Neural cell (in vitro differentiated cells): Measurements from ENCODE around the gene PYGL. TPM values are rescaled to one million over a fixed set of nuclear protein-coding genes. Genes with fewer than 3 reads are reported as not detected.

ENCODE experiments used
- H2AFZ ChIP-seq: fragments of 200-600, 300-800 bp; sonication (generic), shearing (Covaris generic); 2 replicates; pipeline ENCODE4 v1.6.0; 2014; ENCODE audit warnings: low read depth, mild to moderate bottlenecking, antibody characterized with exemption, low read length, moderate library complexity
- H3F3A ChIP-seq: fragments of 200-600 bp; shearing (Covaris generic); 2 replicates; pipeline ENCODE4 v1.6.1; 2016; ENCODE audit warnings: mild to moderate bottlenecking, moderate library complexity, mixed read lengths, antibody characterized with exemption, low read length; ENCODE audit not compliant: insufficient read depth, poor library complexity, severe bottlenecking
- H3K27ac ChIP-seq: fragments of 200-600, 300-800 bp; sonication (generic), shearing (Covaris generic); 2 replicates; pipeline ENCODE4 v1.5.1; 2014; ENCODE audit warnings: mild to moderate bottlenecking, low read length, moderate library complexity
- H3K27me3 ChIP-seq: fragments of 300-800, 200-600 bp; sonication (generic), shearing (Covaris generic); 2 replicates; pipeline ENCODE4 v1.6.0; 2014; ENCODE audit warnings: mild to moderate bottlenecking, low read depth, low read length, moderate library complexity; ENCODE audit not compliant: insufficient read depth
- H3K36me3 ChIP-seq: fragments of 300-800, 200-600 bp; sonication (generic), shearing (Covaris generic); 2 replicates; pipeline ENCODE4 v1.5.1; 2014; ENCODE audit warnings: mild to moderate bottlenecking, antibody characterized with exemption, low read length, moderate library complexity; ENCODE audit not compliant: insufficient read depth
- H3K4me2 ChIP-seq: fragments of 300-800, 200-600 bp; sonication (generic), shearing (Covaris generic); 2 replicates; pipeline ENCODE4 v1.6.0; 2014; ENCODE audit warnings: mild to moderate bottlenecking, low read length
- H3K4me3 ChIP-seq: fragments of 300-800, 200-600 bp; sonication (generic), shearing (Covaris generic); 2 replicates; pipeline ENCODE4 v1.5.1; 2014; ENCODE audit warnings: mild to moderate bottlenecking, low read length, moderate library complexity
- H3K79me2 ChIP-seq: fragments of 200-600 bp; shearing (Covaris generic); replicated peaks from 2 replicates; pipeline ENCODE4 v1.6.0; 2014; ENCODE audit warnings: mild to moderate bottlenecking, low read length, moderate library complexity; ENCODE audit not compliant: insufficient read depth
- H3K9ac ChIP-seq: fragments of 300-800, 200-600 bp; sonication (generic), shearing (Covaris generic); 2 replicates; pipeline ENCODE4 v1.6.1; 2016; ENCODE audit warnings: mild to moderate bottlenecking, low read length, mixed read lengths
- H3K9me2 ChIP-seq: fragments of 200-600 bp; shearing (Covaris generic); 2 replicates; pipeline ENCODE4 v1.6.1; 2016; ENCODE audit warnings: mild to moderate bottlenecking, low read length, mixed read lengths; ENCODE audit not compliant: insufficient read depth
- H3K9me3 ChIP-seq: fragments of 200-600, 300-800 bp; sonication (generic), shearing (Covaris generic); 2 replicates; pipeline ENCODE4 v1.6.1; 2016; ENCODE audit warnings: mild to moderate bottlenecking, mixed run types, low read length, moderate library complexity, mixed read lengths
- H4K20me1 ChIP-seq: fragments of 200-600 bp; shearing (Covaris generic); 2 replicates; pipeline ENCODE4 v1.6.1; 2016; ENCODE audit warnings: mild to moderate bottlenecking, mixed run types; ENCODE audit not compliant: insufficient read depth
- CTCF ChIP-seq: fragments of 450-650 bp; IDR thresholded peaks from 2 replicates; pipeline ENCODE4 v1.5.1; 2014; ENCODE audit warnings: antibody characterized with exemption, mild to moderate bottlenecking, moderate library complexity; ENCODE audit not compliant: poor library complexity, severe bottlenecking
- EP300 ChIP-seq: fragments of 450-650 bp; conservative IDR thresholded peaks from 2 replicates; pipeline ENCODE4 v1.6.1; 2014; ENCODE audit warnings: antibody characterized with exemption, mild to moderate bottlenecking, moderate library complexity; ENCODE audit not compliant: poor library complexity, severe bottlenecking
- EZH2 ChIP-seq: fragments of 200-600, 300-800 bp; shearing (Covaris generic), sonication (generic); IDR thresholded peaks from 2 replicates; pipeline ENCODE4 v1.6.1; 2014; ENCODE audit warnings: antibody characterized with exemption, low read length, borderline replicate concordance, mild to moderate bottlenecking; ENCODE audit not compliant: insufficient read depth, poor library complexity, severe bottlenecking
- MXI1 ChIP-seq: fragments of 450-650 bp; conservative IDR thresholded peaks from 2 replicates; pipeline ENCODE4 v1.6.1; 2014; ENCODE audit warnings: antibody characterized with exemption, mild to moderate bottlenecking; ENCODE audit not compliant: poor library complexity, severe bottlenecking
- POLR2AphosphoS5 ChIP-seq: IDR thresholded peaks from 2 replicates; pipeline ENCODE4 v1.6.1; 2012
- RAD21 ChIP-seq: fragments of 450-650 bp; conservative IDR thresholded peaks from 2 replicates; pipeline ENCODE4 v1.6.1; 2014; ENCODE audit warnings: antibody characterized with exemption, mild to moderate bottlenecking, moderate library complexity
- SMC3 ChIP-seq: fragments of 450-650 bp; conservative IDR thresholded peaks from 2 replicates; pipeline ENCODE4 v1.6.1; 2014; ENCODE audit warnings: antibody characterized with exemption, mild to moderate bottlenecking, moderate library complexity; ENCODE audit not compliant: poor library complexity
- TAF1 ChIP-seq: IDR thresholded peaks from 2 replicates; pipeline ENCODE4 v1.6.1; 2012; ENCODE audit warnings: low read depth
- polyA plus RNA-seq: library from polyadenylated mRNA; depleted of rRNA; stranded (reverse); fragments of >200 nt; gene quantifications from 2 replicates; pipeline ENCODE4 v1.2.3, GENCODE V29; 2014
- TF ChIP-seq, protein P1 (sequence below): IDR thresholded peaks from 2 replicates; pipeline ENCODE4 v1.6.1; 2012; ENCODE audit warnings: borderline replicate concordance

PYGL gene
- polyA plus RNA-seq, 1 donor from 2014 or later = not detected

- H2AFZ ChIP-seq = no peak overlapping the region
- H3K4me3 ChIP-seq = no peak overlapping the region
Measured at GRCh38 chr14:50972734-50973133, 28.5 kb upstream of the PYGL start.

GRCh38 chr14:50970886-50971781, 26.9 kb upstream of the PYGL start:
- Histone ChIP-seq H3K9me3 (no peaks in the 10 kb centered on the region), H3K36me3 (no peaks in the 10 kb centered on the region), H3K4me3 (no peak overlapping the region), H3K27ac (no peak overlapping the region), H3K9me2 (no peaks in the 10 kb centered on the region), H3K27me3 (no peaks in the 10 kb centered on the region), H3K9ac (no peak overlapping the region), H2AFZ (no peak overlapping the region), H4K20me1 (no peaks in the 10 kb centered on the region), H3F3A (no peaks in the 10 kb centered on the region), H3K79me2 (no peaks in the 10 kb centered on the region), H3K4me2 (no peak overlapping the region)
- TF ChIP-seq RAD21 (no peak), MXI1 (no peak), SMC3 (no peak), TAF1 (no peak), CTCF (no peak), EP300 (no peak), EZH2 (no peak), POLR2AphosphoS5 (no peak)
- TF ChIP-seq, protein P1, sequence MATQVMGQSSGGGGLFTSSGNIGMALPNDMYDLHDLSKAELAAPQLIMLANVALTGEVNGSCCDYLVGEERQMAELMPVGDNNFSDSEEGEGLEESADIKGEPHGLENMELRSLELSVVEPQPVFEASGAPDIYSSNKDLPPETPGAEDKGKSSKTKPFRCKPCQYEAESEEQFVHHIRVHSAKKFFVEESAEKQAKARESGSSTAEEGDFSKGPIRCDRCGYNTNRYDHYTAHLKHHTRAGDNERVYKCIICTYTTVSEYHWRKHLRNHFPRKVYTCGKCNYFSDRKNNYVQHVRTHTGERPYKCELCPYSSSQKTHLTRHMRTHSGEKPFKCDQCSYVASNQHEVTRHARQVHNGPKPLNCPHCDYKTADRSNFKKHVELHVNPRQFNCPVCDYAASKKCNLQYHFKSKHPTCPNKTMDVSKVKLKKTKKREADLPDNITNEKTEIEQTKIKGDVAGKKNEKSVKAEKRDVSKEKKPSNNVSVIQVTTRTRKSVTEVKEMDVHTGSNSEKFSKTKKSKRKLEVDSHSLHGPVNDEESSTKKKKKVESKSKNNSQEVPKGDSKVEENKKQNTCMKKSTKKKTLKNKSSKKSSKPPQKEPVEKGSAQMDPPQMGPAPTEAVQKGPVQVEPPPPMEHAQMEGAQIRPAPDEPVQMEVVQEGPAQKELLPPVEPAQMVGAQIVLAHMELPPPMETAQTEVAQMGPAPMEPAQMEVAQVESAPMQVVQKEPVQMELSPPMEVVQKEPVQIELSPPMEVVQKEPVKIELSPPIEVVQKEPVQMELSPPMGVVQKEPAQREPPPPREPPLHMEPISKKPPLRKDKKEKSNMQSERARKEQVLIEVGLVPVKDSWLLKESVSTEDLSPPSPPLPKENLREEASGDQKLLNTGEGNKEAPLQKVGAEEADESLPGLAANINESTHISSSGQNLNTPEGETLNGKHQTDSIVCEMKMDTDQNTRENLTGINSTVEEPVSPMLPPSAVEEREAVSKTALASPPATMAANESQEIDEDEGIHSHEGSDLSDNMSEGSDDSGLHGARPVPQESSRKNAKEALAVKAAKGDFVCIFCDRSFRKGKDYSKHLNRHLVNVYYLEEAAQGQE = no peak

More at GRCh38 chr14:50972734-50973133, 28.5 kb upstream of the PYGL start:
- Histone ChIP-seq H3K79me2 (no peaks in the 10 kb centered on the region), H3F3A (no peaks in the 10 kb centered on the region), H3K4me2 (no peak overlapping the region), H3K9me3 (no peaks in the 10 kb centered on the region), H3K36me3 (no peaks in the 10 kb centered on the region), H4K20me1 (no peaks in the 10 kb centered on the region), H3K9ac (no peak overlapping the region), H3K9me2 (no peaks in the 10 kb centered on the region), H3K27ac (no peak overlapping the region), H3K27me3 (no peaks in the 10 kb centered on the region)
- TF ChIP-seq EZH2 (no peak), CTCF (no peak), SMC3 (no peak), TAF1 (no peak), MXI1 (no peak)
